CD4-positive, alpha-beta T cell treated with Interleukin-4 for 1 hour (primary cell): ENCODE data around the gene PDZD2.
"Not testable (repeated sequence)": the region's sequence is repeated elsewhere in the genome, so short reads cannot be mapped to it uniquely, and the experiment has no call there.

Experiments
- DNase-seq, 2 donors: peaks; one replicate each; pipeline ENCODE4 v3.0.0-alpha.2; 2020 to 2022

Gene PDZD2

DNA sequence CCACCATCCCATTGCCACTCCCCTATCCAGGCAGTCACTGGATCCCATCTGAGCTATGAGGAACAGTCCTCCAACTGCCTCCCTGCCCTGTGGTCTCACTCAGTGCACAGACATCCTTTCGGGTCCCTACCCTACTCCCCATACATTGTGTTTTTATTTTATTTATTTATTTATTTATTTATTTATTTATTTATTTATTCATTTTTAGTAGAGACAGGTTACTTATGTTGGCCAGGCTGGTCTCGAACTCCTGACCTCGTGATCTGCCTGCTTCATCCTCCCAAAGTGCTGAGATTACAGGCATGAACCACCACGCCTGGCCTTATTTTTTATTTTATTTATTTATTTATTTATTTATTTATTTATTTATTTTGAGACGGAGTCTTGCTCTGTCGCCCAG is 137.4 kb downstream of the PDZD2 start:
- not testable (repeated sequence) for DNase-seq

DNA sequence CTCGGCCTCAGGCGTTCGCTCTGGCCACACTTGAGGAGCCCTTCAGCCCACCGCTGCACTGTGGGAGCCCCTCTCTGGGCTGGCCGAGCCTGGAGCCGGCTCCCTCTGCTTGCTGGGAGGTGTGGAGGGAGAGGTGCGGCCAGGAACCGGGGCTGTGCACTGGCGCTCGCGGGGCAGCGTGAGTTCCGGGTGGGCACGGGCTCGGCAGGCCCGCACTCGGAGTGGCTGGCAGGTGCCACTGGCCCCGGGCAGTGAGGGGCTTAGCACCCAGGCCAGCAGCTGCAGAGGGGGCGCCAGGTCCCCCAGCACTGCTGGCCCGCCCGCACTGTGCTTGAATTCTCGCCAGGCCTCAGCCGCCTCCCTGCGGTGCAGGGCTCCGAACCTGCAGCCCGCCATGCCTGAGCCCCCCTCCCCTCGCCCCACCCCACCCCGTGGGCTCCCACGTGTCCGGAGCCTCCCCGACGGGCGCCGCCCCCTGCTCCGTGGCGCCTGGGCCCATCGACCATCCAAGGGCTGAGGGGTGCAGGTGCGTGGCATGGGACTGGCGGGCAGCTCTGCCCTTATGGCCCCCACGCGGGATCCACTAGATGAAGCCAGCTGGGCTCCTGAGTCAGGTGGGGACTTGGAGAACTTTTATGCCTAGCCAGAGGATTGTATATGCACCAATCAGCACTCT is 138.2 kb downstream of the PDZD2 start:
- no peak for DNase-seq

DNA sequence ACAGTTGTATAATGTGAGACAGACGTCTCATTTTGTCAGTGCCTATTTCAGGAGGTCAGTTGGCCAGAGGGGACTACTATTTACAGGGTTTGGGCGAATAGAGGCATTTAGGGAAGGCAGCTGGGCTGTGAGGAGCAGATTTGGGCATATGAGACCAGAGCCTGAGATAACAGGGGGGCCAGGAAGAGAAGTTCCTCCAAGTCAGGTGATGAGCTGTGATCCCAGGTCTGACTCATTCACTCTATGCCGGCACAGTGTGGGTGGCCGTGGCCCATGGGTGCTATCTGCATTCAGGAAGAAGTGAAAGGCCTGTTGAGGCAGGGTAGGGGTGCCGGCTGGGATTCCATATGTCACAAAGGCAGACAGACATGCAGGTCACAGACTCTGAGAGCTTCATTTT is 142.8 kb downstream of the PDZD2 start:
- DNase-seq = no peak

DNA sequence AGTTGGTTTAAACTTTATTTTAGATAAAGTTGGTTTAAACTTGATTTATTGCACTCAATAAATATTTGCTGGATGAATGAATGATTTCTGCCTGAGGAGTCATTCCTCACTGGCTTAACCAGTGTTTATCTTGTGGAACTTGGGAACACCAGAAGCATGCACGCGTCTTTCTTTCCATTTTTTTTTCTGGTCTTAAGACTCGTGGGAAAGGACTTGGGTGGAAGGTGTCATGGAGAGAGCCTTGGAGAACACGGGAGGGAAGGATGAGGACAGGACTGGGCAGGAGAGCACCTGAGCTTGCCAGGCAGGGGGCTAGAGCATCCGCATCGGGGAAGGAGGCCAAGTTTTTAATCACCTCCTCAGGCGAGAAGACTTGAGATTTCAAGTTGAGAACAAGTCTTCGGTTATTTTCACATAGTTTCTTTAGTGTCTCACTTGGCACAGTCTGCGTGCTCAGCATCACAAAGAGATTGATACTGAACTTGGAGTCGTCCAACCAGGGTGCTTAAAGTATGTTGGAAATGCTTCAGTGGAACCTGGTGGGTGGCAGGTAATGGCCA is 144.2 kb downstream of the PDZD2 start:
- DNase-seq = no peak

DNA sequence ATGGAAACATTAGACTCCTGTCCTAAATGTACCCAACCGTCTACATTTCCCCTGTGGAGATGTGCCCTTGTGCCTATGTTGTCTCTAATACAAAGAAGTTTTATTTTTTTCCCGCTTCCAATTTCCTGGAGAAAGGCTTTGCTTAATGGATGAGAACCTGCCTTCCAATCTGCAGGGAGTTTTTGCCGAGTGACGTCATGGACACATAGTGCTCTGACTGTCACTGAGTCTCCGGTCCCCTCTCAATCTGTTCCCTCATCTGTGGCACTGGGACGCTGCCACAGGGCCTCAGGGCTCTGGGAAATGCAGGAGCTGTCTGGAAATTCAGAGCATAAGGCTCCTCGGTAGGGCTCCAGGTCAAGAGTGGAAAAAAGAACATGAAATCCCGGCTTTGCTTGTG is 144.8 kb downstream of the PDZD2 start:
- no peak for DNase-seq

DNA sequence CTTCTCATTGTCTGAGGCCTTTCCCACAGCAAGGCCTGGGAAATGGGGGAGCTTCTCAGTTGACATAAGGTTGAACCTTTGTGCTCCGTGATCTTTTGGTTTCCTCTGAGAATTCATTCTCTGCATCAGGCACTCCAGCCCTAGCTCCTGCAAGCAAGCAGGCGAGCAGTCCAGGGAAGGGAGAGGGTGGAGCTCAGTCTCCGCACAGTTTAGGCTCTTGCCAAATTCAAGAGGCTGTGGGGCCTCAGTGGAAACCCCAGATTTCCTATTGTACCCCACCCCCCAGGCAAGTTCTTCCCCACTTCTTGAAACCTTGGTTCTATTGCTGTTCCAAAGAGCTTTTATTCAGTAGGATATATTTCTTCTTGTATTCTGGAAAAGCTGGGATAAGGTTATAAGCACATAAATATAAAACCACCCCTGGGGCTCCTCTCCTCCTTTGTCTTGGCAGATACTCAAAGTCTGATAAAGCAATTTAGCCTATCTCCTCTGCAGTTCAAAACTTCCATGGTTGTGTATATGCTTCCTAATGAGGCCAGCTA is 147.2 kb downstream of the PDZD2 start:
- DNase-seq = no peak

DNA sequence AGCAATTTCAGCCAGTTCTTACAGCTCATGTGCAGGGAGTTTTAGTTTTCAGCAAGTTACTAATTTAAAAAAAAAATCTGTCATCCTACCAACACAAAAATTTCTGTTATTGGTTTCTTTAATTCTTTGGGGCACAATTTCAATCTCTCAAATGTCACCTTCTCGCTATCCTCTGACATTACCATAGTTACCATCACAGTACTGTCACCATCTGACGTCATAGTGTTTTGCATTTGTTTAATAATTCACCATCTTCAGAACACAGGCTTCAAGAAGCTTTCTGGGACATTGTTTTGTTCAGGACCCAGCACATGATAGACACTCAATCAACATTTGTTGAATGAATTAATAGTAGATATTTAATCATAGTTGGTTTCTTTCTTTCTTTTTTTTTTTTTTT is 155.1 kb downstream of the PDZD2 start:
- DNase-seq = no peak

DNA sequence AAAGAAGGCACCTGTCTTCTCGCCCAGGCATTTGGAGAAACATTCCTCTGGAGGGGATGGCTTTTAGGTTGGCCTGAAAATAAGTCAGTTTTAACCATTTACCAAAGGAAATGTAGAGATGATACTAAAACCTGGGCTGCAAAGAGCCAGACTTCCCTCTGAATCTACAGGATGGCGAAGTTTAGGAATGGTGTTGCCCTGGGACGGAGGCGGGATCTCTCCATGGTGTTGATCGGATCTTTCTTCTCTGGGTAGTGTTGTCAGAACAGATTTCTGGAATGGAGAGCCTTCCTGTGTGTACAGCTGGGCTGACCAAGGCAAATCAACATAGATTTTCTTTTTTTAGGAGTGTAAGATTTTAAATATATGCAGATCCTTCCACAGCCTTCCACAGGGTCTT is 159.2 kb downstream of the PDZD2 start:
- no peak for DNase-seq

DNA sequence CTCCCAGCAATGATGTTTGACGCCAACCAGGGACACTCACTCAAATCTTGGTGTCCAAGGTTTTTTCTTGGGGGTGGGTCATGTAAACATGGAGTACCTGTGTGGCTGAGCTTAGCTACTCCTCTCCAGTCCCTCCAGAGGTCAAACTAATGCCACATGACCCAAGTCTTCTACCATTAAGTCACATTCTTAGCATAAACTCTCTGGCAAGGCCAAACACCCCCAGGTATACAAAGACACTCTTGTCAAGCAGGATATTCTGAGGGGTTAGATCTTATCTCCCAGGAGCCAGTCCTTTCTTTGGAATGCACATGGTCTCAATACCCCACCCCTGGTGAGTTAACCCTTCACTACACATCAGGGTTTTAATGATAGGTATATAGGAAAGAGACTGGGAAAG is 161.4 kb downstream of the PDZD2 start:
- DNase-seq = no peak

DNA sequence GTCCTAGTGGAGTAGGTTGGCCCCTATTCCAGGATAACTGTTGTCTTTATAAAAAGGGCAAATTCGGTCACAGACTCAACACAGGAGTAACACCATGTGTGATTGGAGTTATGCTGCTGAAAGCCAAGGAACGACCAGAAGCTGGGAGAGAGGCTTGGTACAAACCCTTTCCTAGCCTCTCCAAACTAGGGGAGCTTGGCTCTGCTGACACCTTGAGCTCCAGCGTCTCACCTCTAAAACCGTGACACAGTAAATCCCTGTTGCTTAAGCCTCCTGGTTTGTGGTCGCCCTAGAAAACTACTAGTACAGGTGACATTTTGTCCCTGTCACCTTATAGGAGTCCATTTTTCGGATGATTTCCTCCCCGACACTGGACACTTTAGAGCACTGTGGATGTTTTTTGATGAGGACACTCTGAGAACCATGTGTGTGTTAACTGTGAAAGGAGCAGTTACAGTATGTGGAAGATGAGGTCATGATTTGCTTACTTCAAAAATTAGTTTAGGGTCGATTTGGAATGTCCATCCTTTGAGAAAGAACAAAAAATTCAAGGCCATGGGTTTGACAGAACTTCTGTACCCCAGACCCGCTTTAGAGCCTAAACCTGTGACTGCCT is 167.0 kb downstream of the PDZD2 start:
- DNase-seq = no peak

DNA sequence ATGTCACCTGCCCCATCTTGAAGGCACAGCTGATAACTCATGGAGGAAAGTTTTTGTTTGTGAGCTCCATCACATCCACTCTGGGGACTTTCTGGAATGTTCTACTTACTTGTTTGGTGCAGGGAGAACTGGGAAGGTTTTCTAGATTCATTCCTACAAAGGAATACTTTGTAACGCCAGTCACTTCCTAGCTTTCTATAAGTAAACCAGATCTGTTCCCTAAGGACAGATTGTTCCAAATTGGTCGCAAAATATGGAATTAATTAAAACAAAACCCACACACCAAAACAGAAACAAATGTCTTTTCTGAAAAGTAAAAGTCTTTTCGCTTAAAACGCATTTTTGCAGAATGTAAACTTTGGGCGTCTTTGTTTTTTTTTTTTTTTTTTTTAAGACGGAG is 167.6 kb downstream of the PDZD2 start:
- no peak for DNase-seq

DNA sequence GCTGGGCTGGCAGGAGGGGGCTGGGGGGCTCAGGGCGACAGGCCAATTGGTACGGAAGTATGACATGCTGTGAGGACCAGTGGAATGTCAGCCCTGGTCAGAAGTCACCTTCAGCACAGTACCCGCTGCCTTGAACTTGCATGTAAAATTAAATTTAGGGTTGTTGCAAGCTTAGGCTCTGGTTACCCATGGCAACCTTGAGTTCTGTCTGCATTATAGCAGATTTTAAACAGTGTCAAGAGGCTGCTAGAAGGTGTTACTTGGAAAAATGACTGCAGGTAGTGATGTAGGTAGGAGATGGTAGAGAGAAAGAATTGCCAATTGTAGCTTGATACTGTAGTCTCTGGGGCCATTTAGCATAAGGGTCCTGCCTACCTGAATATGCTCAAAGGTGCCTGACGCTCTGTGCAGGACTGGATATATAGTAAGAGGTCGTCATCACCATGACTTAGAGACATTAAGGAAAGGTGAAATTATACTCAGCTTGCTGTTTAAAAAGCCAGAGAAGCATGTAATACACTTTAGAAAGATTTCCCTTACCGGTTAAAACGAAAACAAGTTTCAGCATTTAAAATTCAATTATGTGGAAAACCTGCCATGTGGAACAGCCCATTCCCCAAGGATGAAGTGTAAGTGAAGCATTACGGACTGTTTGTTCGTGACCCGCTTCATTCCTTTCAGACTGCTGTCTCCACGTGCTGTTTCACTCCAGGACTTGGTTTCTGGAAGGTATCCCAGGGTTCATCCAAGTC is 169.0 kb downstream of the PDZD2 start:
- no peak for DNase-seq

DNA sequence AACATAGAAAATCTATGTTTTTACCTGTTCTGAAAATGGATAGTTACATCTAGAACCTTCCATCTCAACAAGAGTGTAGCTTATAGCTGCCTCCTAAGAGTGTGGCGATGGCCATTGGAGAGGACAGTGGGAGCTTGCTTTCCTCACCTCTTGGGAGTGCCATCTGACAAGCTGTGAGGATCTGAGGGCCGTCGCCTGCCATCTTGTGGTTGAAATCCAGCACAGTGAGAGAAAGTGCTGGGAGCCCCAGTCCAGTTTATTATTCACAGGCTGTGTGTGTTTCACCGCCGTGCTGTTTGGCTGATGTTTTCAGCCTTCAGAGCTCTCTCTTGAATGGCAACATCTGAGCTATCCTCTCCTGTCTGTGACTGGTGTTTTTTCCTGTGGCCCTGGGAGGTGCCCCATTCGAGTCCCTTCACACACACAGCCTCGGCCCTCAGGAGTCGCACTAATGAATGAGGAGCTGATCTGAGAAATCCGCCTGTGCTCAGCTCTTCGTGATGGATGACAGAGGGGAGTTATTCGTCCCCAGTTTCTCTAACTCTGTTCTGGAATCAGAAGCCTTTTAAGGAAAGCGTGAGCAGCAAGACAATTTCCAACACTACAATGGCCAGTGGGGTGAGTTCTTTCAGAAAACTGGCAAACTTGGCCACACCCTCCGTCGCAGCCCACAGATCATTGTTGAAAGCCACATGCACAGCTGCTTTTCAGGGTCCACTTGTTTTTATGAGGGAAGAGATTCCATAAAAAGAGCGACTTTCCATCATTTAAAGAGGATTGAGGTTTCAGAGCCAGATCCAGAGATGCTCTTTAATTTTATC is 170.3 kb downstream of the PDZD2 start:
- DNase-seq = peak in 1 of 2 donors; percentile 5

DNA sequence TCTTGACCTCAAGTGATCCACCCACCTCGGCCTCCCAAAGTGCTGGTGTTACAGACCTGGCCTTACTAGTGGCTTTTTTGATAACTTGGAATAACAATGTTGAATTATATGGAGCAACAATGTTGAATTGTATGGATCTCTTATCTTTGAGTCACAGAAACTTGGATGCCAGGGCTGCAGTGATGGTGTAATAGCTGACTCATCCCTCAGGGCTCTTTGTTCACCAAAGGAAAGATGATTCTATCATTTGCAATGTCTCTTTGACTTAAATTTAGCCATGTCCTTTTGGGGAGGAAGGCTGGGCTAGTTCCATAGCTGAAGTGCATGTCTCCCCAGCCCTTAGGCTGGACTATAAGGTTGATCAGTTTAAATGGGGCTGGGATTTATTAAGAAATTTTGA is 172.3 kb downstream of the PDZD2 start:
- DNase-seq = no peak

DNA sequence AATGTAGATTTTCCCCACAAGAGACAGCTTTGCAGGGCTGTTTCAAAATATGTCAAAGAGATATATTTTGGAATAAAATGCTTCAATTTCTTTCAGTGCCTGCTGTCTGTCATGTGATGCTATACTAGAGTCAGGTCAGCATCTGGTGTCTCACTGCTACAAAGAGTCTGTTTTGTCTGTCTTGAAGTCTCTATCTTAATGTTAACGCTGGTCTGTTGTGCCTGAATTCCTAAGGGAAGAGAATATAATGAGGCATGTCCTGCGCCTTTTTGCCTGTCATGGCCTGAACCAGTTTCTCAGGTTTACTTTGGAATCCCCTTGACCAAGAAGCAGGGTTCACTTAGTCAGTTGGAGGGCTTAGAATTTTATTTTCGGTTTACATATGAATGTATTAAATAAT is 176.4 kb downstream of the PDZD2 start:
- DNase-seq = no peak

DNA sequence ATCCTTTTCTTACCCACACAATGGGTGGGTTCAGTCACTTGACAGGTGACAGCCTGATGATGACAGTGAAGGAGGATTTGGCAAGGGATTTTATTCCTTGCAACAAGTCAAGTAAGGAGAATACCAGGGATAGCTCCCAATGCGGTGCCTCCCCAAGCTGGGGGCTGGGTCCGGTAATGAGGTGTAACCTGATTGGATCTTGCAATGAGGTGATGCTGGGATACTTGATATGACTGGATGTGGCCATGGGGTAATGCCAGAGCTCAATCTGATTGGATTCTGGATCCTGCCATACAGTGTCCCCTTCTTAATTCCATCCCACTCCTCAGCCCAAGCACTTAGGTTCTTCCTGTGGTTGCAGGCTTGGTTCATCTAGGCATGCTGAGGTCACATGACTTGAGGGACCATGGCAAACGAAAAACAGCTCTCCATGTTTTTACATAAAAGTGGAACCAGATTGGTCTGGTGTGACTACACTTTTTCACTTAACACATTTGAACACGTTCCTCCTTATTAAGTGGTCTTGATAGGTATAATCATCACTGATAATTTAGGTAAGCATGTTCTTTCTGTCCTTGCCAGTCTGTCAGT is 181.1 kb downstream of the PDZD2 start:
- no peak for DNase-seq

DNA sequence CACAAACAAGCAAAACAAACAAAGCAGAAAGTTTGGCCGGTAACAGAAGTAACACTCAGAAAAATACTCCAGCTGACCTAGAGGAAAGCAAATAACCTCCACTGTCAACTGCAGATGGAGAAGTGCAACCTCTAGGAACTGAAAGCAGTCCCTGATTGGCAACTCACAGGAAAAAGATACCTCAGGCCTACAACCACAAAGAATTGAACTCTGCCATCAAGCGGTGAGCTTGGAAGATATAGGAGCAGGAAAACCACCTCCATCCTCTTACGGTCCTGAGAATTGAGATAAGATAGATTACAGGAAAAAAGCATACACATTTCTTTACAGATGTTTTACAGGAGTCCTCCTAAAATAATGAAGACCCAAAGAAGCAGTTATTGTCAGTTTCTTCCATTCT is 184.5 kb downstream of the PDZD2 start:
- DNase-seq = no peak

DNA sequence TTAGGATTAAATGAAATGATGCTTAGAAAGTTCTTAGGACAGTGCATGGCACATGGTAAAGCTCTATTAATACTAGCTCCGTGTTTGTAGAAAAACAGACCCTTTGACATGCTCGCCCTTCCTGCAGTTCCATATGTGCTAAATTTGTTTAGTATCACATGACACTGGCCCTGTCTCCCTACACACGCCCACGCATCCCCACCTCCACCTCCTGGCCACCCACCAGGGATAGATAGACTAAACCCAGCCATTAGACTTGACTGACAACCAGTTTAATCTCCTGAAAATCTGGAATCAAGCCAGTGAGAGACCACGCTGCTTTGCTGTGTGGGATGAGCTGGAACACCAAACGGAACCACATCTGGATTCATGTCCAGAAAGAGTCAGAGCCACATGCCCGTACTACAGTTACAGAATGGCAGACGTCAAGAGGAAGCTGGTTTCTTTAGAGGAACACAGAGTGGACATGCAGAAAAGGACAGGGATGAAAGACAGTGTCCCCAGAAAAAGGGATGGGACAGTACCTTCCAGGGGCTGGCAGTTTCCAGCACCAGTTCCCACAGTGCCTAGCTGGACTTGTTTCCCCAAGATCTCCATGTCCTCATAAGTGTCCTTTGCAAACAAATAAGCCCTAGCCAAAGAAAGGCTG is 186.1 kb downstream of the PDZD2 start:
- DNase-seq = no peak

DNA sequence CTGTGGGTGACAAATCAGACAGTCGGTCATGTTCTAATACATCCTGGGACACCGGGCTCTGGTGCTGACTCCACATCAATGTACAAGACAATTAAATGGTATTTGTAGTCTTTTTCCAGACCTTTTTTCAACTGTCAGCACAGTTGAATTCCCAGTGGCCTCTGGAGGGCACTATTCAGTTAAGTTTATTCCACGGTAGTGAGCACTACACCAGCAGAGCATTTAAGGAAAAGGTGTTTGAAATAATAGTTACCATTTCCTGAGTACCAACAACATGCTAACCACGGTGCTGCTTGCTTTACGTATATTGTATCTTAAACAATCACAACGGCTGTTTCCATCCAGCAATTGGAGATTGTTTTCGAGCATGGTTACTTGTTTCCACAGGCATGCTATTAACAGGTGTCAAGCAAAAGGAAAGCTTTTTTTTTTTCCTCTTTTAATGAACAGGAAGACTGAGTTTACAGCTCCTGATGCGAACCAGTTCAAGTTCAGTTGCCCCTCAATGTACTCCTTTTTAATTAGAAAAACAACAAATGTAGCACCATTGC is 186.7 kb downstream of the PDZD2 start:
- peak; percentile 28 to 29 for DNase-seq

DNA sequence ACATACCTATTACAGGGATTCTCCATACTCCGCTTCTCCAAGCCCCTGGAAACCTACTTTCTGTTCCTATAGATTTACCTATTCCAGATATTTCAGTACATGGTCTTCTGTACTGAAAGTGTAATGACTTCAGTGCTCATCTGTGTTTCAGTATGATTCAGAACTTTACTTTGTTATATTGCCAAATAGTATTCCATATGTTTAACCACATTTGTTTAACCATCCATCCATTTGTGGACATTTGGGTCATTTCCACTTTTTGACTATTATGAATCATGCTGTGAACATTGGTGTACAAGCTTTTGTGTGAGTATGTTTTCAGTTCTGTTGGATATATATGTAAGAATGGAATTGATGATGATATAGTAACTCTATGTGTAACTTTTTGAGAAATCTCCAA is 188.9 kb downstream of the PDZD2 start:
- DNase-seq = no peak

DNA sequence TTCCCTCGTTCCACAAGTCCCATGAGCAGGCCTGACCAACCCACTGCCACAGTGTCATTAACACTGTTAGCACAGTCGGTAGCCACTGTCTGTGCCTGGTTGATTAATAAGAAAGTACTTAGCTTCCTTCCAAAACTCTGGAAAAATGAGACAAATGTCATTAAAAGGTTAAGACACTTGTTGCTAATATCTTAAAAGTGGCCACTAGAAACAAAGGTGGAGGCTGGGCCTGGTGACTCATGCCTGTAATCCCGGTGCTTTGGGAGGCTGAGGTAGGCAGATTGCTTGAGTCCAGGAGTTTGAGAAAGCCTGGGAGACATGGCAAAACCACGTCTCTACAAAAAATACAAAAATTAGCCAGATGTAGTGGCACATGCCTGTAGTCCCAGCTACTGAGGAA is 194.0 kb downstream of the PDZD2 start:
- no peak for DNase-seq

DNA sequence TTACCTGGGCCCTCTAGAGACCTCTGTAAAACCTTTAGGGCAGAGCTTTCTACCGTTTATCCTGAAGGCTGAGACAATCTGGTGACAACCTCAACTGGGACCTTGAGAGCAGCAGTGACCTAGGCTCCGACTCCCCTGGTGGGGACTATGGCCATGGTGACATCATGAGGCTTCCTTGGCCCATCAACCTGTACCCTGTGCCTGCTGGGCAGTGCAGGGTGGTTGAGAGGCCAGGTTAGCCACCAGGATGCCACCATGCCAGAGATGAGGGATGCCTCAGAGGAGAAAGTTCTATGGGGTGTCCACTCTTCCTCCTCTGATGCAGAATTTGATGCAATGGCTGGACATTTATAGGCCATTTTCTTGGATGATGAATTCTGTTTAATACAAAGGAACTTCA is 194.8 kb downstream of the PDZD2 start:
- DNase-seq = no peak
